PC-3 (cell line): ENCODE results near the gene AMER3.

Source experiments
- EZH2 ChIP-seq: fragments of 300-600 bp; sonication (generic); IDR thresholded peaks from one replicate; pipeline ENCODE4 v1.6.1; 2017; ENCODE audit warnings: antibody characterized with exemption, mild to moderate bottlenecking, low read length; ENCODE audit not compliant: unreplicated experiment
- EZH2phosphoT487 ChIP-seq: fragments of 300-600 bp; sonication (generic); IDR thresholded peaks from 2 replicates; pipeline ENCODE4 v1.6.1; 2018; ENCODE audit warnings: mild to moderate bottlenecking, antibody characterized with exemption, low read length, borderline replicate concordance
- TF ChIP-seq, protein P1 (sequence below): fragments of 300-600 bp; sonication (generic); conservative IDR thresholded peaks from 2 replicates; pipeline ENCODE4 v1.5.1; 2017; ENCODE audit warnings: antibody characterized with exemption, low read depth, mild to moderate bottlenecking, low read length

DNA sequence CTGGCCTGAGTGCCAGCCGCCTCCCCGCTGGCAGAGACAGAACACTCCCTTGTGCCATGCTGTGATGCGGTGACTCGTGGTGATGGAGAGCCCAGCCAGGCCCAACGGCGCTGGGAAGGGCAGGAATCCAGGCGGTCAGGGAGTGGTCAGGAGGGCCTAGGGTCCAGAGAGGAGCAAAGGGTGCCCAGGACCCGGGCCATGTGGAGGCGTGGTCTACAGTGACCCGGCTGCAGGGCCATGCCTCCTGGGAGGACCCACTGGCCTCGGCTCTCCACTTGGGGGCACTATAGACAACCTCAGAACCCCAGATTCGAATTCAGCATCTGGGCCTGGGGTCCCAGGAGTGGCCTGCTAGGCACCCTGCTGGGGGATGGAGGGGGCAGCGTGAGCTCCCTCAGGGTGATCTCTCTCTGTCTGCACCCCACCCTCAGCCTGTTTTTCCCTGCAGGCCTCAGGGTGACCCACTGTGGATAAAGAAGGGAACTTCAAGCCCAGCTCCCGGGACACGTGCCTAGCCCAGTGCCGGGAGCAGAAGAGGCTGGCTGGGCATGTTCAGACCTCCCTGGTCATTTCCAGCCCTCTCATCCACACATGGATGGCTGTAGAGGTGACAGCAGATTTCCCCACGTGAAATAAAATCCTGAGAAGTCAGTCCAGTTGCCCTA, 13.0 kb downstream of the AMER3 start:
- TF ChIP-seq, protein P1, sequence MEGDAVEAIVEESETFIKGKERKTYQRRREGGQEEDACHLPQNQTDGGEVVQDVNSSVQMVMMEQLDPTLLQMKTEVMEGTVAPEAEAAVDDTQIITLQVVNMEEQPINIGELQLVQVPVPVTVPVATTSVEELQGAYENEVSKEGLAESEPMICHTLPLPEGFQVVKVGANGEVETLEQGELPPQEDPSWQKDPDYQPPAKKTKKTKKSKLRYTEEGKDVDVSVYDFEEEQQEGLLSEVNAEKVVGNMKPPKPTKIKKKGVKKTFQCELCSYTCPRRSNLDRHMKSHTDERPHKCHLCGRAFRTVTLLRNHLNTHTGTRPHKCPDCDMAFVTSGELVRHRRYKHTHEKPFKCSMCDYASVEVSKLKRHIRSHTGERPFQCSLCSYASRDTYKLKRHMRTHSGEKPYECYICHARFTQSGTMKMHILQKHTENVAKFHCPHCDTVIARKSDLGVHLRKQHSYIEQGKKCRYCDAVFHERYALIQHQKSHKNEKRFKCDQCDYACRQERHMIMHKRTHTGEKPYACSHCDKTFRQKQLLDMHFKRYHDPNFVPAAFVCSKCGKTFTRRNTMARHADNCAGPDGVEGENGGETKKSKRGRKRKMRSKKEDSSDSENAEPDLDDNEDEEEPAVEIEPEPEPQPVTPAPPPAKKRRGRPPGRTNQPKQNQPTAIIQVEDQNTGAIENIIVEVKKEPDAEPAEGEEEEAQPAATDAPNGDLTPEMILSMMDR = peak; percentile 41
- TF ChIP-seq EZH2 = no peak
- no peak for TF ChIP-seq EZH2phosphoT487
